AG04450 (cell line): ENCODE measurements around the gene REEP3. TPM values are rescaled to one million over a fixed set of nuclear protein-coding genes. Genes with fewer than 3 reads are reported as not detected.
"Not testable (repeated sequence)": the region's sequence is repeated elsewhere in the genome, so short reads cannot be mapped to it uniquely, and the experiment has no call there.

ENCODE experiments used
- CTCF ChIA-PET: fragments of 300-600, 350-600 bp; formaldehyde crosslinking; extraction: SDS; loops from one replicate; lab custom pipeline; 2022; ENCODE audit warnings: antibody characterized with exemption, inconsistent platforms; lab: Charles Lee
- POLR2A ChIA-PET: fragments of 350-600 bp; formaldehyde crosslinking; extraction: SDS; loops from one replicate; lab custom pipeline; 2021; ENCODE audit warnings: antibody characterized with exemption, inconsistent platforms; lab: Yijun Ruan, JAX
- DNase-seq: peaks from one replicate; pipeline ENCODE4 v3.0.0-alpha.2; 2011; ENCODE audit warnings: low read depth, low spot score
- H3K27ac ChIP-seq: one replicate; pipeline ENCODE4 v1.5.1; 2012; ENCODE audit warnings: low read depth, low read length, control low read depth
- H3K27me3 ChIP-seq: one replicate; pipeline ENCODE4 v1.6.0; 2012; ENCODE audit warnings: low read length; ENCODE audit not compliant: control insufficient read depth, insufficient read depth
- H3K4me3 ChIP-seq: 2 replicates; pipeline ENCODE4 v1.5.1; 2011; ENCODE audit warnings: mild to moderate bottlenecking, low read depth, low read length, control low read depth
- H3K9me3 ChIP-seq: 2 replicates; pipeline ENCODE4 v1.5.1; 2012; ENCODE audit warnings: low read length; ENCODE audit not compliant: control insufficient read depth, insufficient read depth
- polyA plus RNA-seq: library from polyadenylated mRNA; depleted of rRNA; stranded (reverse); fragments of >200 nt; gene quantifications from 2 replicates; pipeline ENCODE4 v1.2.3, GENCODE V29; 2011
- TF ChIP-seq, protein P1 (sequence below): IDR thresholded peaks from 2 replicates; pipeline ENCODE4 v1.5.1; 2011; ENCODE audit warnings: low read depth, low read length, control low read depth, inconsistent platforms

REEP3 gene
- polyA plus RNA-seq, 1 experiment, result 36.5 TPM

DNA sequence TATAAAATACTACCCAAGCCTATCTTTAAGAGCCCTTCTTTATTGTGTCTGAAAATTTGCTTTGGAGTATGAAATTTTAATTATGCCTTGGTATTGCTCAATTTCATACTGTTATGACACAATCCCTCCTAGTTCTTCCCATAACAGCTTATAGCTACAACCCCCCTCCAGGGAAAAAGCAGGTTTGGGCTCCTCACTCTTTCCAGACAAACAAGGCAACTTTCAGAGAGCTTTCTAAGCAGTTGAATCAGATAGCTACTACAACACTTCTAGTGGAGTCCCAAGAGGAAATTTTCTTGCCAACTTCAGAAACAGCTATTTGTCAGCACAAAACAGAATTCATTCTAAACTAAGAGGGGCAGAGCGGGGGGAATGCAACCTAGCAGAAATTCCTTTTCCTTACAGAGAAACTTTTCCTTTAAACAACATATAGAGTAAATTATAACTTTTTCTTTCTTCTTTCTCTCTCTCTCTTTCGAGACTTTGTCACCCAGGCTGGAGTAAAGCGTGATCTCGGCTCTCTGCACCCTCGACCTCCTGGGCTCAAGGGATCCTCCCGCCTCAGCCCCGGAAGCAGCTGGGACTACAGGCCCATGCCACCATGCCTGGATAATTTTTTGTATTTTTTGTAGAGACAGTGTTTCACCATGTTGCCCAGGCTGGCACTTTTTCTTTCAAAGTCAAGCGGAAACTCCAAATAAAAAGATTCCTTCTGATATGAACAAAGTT lies 29.4 kb upstream of the REEP3 start:
- no peaks in the 10 kb centered on the region for H3K27me3 ChIP-seq
- no peak for DNase-seq
- peaks cover 9% of the 10 kb centered on the region for H3K9me3 ChIP-seq
- H3K4me3 ChIP-seq, result no peak overlapping the region
- H3K27ac ChIP-seq, result peak overlapping the region; percentile 53
- ChIA-PET CTCF (interaction anchor here (0.9 to 3.2 kb wide), 3 partner anchors 37 to 276 kb away, joined by 3 to 10 read pairs (median 3); no protein-coding TSS in a partner anchor), POLR2A (no interaction called here)
- TF ChIP-seq, protein P1, sequence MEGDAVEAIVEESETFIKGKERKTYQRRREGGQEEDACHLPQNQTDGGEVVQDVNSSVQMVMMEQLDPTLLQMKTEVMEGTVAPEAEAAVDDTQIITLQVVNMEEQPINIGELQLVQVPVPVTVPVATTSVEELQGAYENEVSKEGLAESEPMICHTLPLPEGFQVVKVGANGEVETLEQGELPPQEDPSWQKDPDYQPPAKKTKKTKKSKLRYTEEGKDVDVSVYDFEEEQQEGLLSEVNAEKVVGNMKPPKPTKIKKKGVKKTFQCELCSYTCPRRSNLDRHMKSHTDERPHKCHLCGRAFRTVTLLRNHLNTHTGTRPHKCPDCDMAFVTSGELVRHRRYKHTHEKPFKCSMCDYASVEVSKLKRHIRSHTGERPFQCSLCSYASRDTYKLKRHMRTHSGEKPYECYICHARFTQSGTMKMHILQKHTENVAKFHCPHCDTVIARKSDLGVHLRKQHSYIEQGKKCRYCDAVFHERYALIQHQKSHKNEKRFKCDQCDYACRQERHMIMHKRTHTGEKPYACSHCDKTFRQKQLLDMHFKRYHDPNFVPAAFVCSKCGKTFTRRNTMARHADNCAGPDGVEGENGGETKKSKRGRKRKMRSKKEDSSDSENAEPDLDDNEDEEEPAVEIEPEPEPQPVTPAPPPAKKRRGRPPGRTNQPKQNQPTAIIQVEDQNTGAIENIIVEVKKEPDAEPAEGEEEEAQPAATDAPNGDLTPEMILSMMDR, result no peak

DNA sequence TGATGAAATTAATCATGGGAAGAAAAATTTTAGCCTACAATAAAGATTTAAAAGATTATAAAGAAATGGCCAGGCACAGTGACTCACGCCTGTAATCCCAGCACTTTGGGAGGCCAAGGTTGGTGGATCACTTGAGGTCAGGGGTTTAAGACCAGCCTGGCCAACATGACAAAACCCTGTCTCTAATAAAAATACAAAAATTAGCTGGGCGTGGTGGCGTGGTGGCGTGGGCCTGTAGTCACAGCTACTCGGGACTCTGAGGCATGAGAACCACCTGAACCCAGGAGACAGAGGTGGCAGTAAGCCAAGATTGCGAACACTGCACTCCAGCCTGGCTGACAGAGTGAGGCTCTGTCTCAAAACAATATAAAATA lies 28.9 kb upstream of the REEP3 start:
- POLR2A ChIA-PET, result not testable (repeated sequence)
- CTCF ChIA-PET, result interaction anchor here (1.0 to 3.2 kb wide), 2 partner anchors 228 to 325 kb away, joined by 4 to 10 read pairs; no protein-coding TSS in a partner anchor

DNA sequence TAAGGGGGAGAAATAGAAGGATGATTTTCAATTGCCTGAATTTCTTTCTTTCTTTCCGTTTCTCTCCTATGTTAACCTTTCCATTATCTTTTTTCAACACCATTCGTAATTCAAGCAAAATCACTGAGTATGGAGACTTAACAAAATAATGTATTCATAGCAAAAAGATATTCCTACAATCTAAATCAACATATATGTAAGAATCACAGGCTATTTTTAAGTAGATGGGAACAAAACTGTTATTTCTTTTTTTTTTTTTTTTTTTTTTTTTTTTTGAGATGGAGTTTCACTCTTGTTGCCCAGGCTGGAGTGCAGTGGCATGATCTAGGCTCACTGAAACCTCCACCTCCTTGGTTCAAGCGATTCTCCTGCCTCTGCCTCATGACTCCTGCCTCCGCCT lies 28.2 kb upstream of the REEP3 start:
- Histone ChIP-seq H3K27me3 (no peaks in the 10 kb centered on the region), H3K27ac (no peak overlapping the region), H3K4me3 (no peak overlapping the region), H3K9me3 (peaks cover 9% of the 10 kb centered on the region)
- ChIA-PET CTCF (interaction anchor here (1.0 to 3.2 kb wide), 3 partner anchors 13 to 326 kb away, joined by 3 to 10 read pairs (median 4); no protein-coding TSS in a partner anchor), POLR2A (no interaction called here)
- DNase-seq, result no peak
- TF ChIP-seq, protein P1, result no peak

More for the DNA sequence above, 28.9 kb upstream of the REEP3 start:
- not testable (repeated sequence) for H3K4me3 ChIP-seq, DNase-seq, H3K27ac ChIP-seq, H3K9me3 ChIP-seq, H3K27me3 ChIP-seq

DNA sequence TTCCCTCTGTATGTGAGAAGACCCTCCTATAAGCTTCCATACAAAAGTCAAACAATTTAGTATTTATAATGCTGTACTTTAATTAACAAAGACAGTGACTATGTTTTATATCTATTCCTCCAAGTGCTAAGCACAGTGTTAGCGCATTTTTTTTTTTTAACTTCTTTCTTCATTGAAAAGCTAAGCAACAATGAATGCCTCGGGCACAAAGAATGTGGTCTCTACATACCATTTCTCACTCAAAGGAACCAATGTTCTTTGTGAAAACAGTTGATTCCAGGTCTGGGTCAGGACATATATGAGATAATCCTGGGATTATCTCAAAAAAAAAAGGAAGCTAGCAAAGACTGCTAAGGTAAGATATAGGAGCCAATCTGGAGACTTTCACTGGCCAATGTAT lies 26.2 kb upstream of the REEP3 start:
- POLR2A ChIA-PET, result no interaction called here
- Histone ChIP-seq H3K27me3 (no peaks in the 10 kb centered on the region), H3K27ac (no peak overlapping the region), H3K9me3 (peaks cover 4% of the 10 kb centered on the region), H3K4me3 (no peak overlapping the region)
- CTCF ChIA-PET, result interaction anchor here (1.5 kb wide), 1 partner anchor 225 kb away, joined by 6 read pairs; no protein-coding TSS in a partner anchor
- DNase-seq, result no peak
- TF ChIP-seq, protein P1, result no peak

DNA sequence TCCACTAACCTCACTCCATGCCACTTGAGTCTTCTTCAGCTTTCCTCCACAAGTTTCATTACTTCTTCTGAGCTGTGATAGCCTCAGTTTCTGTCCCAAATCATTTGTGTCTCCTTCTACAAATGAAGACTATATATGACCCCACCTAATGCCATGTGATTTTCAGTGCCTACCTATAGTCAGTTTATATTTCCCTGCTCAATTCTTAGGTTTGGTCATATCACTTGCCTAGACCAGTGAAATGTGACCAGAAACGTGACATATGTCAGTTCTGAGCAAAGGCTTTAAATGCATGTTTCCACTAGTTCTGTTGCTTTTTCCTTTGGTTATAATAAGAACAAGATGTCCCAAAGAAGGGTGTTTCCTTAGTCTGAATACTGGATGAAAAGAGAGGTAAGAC lies 24.6 kb upstream of the REEP3 start:
- TF ChIP-seq, protein P1, result no peak
- POLR2A ChIA-PET, result no interaction called here
- Histone ChIP-seq H3K27me3 (no peaks in the 10 kb centered on the region), H3K4me3 (no peak overlapping the region), H3K9me3 (peaks cover 2% of the 10 kb centered on the region; the same call in 1 of the 2 replicates), H3K27ac (no peak overlapping the region)
- CTCF ChIA-PET, result no interaction called here
- no peak for DNase-seq
